GM12891 (cell line): ENCODE measurements around the gene SLC66A1.

Source experiments
- PAX5 ChIP-seq: IDR thresholded peaks from 2 replicates; pipeline ENCODE4 v1.6.1; 2011; ENCODE audit warnings: low read length, moderate library complexity, mild to moderate bottlenecking; ENCODE audit not compliant: insufficient read depth, severe bottlenecking
- POLR2A ChIP-seq: IDR thresholded peaks from 2 replicates; pipeline ENCODE4 v1.6.1; 2011; ENCODE audit warnings: low read depth, low read length, control low read depth
- POLR2AphosphoS5 ChIP-seq: IDR thresholded peaks from 2 replicates; pipeline ENCODE4 v1.6.1; 2011; ENCODE audit warnings: low read depth, low read length, control low read depth
- SPI1 ChIP-seq: IDR thresholded peaks from 2 replicates; pipeline ENCODE4 v1.6.1; 2011; ENCODE audit warnings: low read depth, low read length, control low read depth
- TAF1 ChIP-seq: IDR thresholded peaks from 2 replicates; pipeline ENCODE4 v1.6.1; 2011; ENCODE audit warnings: low read depth, low read length, control low read depth

DNA sequence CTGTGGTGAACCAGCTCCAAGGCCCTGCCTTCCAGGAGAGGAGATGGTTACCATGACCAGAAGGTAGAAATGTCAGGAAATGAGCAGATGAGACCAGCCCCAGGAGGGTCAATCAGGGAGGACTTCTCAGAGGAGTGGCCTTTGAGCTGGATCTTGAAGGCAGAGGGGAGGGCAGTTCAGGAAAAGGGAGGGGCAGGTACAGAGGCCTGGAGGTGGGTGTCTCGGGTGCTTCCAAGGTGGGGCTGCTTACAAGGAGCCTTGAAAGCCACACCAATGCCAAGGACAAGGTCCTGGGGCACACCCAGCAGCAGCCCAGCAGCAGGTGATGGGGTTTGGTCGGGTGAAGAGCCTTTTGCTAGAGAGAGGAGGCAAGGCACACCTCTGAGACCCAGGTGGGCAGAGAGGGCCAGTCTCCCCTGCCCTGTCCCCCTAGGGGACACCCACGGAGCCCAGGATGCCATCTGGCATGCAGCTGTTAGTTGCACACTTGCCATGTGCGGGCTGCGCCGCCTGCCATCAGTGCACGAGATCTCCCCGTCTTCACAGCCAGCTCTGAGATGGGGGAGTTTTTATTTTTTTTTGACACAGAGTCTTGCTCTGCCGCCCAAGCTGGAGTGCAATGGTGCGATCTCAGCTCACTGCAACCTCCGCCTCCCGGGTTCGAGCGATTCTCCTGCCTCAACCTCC is 18.5 kb downstream of the SLC66A1 start:
- TF ChIP-seq TAF1 (no peak), POLR2A (no peak), SPI1 (no peak), POLR2AphosphoS5 (no peak), PAX5 (no peak)
